GM12801 (cell line): ENCODE measurements around the gene INPP5F.

Experiments
- CTCF ChIP-seq: IDR thresholded peaks from one replicate; pipeline ENCODE4 v1.5.1; 2011; ENCODE audit warnings: control low read depth; ENCODE audit not compliant: insufficient read length; ENCODE audit errors: extremely low read depth

The INPP5F gene

DNA sequence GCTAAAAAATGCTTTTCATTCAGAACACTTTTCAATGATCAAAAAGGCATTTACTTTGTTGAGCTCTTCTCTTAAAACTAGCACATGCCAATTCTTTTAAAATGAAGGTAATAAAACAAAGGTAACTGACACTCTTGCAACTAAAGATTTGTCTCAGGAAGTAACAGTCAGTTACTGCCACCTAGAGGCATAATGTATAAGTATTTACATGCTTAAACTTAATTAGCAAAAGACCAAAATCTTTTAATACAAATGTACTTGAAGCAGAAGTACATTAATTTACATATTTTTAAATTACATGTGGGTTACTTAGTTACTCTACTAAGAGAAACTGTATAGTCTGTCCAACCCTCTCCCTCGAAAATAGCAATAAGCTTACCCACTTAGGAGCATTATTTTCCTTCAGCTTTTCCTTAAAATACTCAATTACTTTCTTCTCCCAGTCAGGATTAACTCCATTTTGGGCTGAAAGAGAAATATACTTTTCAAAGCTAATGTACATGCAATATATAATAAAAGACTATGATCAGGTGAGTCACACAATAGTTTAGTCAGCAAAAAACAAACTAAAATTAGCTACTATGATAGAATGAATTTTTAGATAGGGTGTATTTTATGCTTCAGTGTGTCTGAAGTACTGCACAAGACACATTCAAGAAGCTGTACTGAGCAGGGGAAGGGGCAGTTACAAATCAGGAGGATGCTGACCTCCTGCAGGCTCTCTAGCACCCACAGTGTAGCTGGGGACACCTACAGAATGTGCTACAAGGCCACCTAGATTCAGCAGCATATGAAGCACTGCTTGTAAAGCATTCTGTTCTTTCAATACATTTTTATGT lies 133.8 kb downstream of the INPP5F start:
- no peak for TF ChIP-seq CTCF

DNA sequence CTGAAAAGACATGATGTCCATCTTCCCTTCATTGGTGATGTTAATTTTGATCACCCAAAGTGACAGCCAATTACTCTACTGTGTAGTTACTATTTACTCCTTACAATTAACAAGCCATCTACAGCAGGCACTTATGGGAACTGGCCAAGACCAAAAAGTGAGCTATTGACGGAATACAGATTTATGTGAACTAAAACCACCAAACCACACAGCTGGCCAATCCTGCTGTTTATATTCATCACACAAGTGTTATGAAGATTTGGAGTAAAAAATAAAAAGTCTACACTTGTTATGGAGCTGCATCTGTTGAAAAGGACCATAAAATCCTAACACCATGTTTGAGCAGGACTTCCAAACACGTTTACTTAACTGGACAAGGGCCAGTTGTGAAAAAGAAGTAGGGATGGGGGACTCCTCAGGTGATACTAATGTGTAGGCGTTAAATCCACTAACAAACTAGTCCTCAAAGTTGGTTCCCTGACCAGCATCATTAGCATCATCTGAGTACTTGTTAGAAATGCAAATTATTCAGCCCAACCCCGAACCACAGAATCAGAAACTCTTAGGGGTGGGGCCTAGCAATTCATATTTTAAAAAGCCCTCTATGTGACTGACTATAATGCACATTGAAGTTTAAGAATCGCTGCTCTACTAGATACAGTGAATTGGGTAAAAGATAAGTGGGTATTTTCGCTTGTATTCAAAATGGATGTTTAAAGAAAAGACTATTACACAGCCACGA lies 135.2 kb downstream of the INPP5F start:
- no peak for TF ChIP-seq CTCF

GRCh38 chr10:119862524-119862923 lies 136.7 kb downstream of the INPP5F start:
- no peak for TF ChIP-seq CTCF

- no peak for TF ChIP-seq CTCF
These were observed 138.2 kb downstream of the INPP5F start for GRCh38 chr10:119863951-119864565.

GRCh38 chr10:119865699-119866240 lies 139.9 kb downstream of the INPP5F start:
- no peak for TF ChIP-seq CTCF

GRCh38 chr10:119867317-119867716 lies 141.5 kb downstream of the INPP5F start:
- no peak for TF ChIP-seq CTCF
